BE2C (cell line): ENCODE results near the gene ICAM5.

Experiments used
- DNase-seq: peaks from one replicate; pipeline ENCODE4 v3.0.0-alpha.2; 2020
- H3K27me3 ChIP-seq: fragments of 250-450 bp; sonication (Bioruptor Pico); 2 replicates; pipeline ENCODE4 v1.5.1; 2020; ENCODE audit warnings: mild to moderate bottlenecking
- H3K36me3 ChIP-seq: fragments of 250-450 bp; sonication (Bioruptor Pico); 2 replicates; pipeline ENCODE4 v1.5.1; 2020; ENCODE audit warnings: mild to moderate bottlenecking
- H3K4me1 ChIP-seq: fragments of 250-450 bp; sonication (Bioruptor Pico); 2 replicates; pipeline ENCODE4 v1.5.1; 2020
- H3K4me3 ChIP-seq: 2 replicates; pipeline ENCODE4 v1.5.1; 2011; ENCODE audit warnings: low read depth, low read length
- H3K9me3 ChIP-seq: fragments of 250-450 bp; sonication (Bioruptor Pico); 2 replicates; pipeline ENCODE4 v1.5.1; 2020
- TF ChIP-seq, protein P1 (sequence below): IDR thresholded peaks from 2 replicates; pipeline ENCODE4 v1.5.1; 2012; ENCODE audit warnings: mild to moderate bottlenecking, low read depth, low read length

ICAM5 gene

GRCh38 chr19:10293637-10294367, 4.0 kb downstream of the ICAM5 start:
- peaks cover 81% of the 10 kb centered on the region for H3K27me3 ChIP-seq
- TF ChIP-seq, protein P1, sequence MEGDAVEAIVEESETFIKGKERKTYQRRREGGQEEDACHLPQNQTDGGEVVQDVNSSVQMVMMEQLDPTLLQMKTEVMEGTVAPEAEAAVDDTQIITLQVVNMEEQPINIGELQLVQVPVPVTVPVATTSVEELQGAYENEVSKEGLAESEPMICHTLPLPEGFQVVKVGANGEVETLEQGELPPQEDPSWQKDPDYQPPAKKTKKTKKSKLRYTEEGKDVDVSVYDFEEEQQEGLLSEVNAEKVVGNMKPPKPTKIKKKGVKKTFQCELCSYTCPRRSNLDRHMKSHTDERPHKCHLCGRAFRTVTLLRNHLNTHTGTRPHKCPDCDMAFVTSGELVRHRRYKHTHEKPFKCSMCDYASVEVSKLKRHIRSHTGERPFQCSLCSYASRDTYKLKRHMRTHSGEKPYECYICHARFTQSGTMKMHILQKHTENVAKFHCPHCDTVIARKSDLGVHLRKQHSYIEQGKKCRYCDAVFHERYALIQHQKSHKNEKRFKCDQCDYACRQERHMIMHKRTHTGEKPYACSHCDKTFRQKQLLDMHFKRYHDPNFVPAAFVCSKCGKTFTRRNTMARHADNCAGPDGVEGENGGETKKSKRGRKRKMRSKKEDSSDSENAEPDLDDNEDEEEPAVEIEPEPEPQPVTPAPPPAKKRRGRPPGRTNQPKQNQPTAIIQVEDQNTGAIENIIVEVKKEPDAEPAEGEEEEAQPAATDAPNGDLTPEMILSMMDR, result no peak

DNA sequence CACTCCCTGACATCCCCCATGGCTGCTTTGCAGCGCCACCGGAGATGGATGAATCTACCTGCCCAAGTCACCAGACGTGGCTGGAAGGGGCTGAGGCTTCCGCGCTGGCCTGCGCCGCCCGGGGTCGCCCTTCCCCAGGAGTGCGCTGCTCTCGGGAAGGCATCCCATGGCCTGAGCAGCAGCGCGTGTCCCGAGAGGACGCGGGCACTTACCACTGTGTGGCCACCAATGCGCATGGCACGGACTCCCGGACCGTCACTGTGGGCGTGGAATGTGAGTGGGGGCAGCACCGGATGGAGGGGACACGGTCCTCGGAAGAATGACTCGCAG, 4.6 kb downstream of the ICAM5 start:
- DNase-seq, result peak; percentile 64
- H3K4me3 ChIP-seq, result no peak overlapping the region

More at GRCh38 chr19:10293637-10294367, 4.0 kb downstream of the ICAM5 start:
- Histone ChIP-seq H3K36me3 (no peaks in the 10 kb centered on the region), H3K4me1 (no peaks in the 10 kb centered on the region; the same call in 1 of the 2 replicates), H3K4me3 (no peak overlapping the region), H3K9me3 (no peaks in the 10 kb centered on the region; the same call in 1 of the 2 replicates)
- no peak for DNase-seq

GRCh38 chr19:10295305-10295846, 5.6 kb downstream of the ICAM5 start:
- no peaks in the 10 kb centered on the region; the same call in 1 of the 2 replicates for H3K4me1 ChIP-seq

More for the DNA sequence above, 4.6 kb downstream of the ICAM5 start:
- Histone ChIP-seq H3K9me3 (no peaks in the 10 kb centered on the region; the same call in 1 of the 2 replicates), H3K27me3 (peaks cover 76% of the 10 kb centered on the region), H3K4me1 (no peaks in the 10 kb centered on the region; the same call in 1 of the 2 replicates), H3K36me3 (no peaks in the 10 kb centered on the region)
- TF ChIP-seq, protein P1, result peak; percentile 44

DNA sequence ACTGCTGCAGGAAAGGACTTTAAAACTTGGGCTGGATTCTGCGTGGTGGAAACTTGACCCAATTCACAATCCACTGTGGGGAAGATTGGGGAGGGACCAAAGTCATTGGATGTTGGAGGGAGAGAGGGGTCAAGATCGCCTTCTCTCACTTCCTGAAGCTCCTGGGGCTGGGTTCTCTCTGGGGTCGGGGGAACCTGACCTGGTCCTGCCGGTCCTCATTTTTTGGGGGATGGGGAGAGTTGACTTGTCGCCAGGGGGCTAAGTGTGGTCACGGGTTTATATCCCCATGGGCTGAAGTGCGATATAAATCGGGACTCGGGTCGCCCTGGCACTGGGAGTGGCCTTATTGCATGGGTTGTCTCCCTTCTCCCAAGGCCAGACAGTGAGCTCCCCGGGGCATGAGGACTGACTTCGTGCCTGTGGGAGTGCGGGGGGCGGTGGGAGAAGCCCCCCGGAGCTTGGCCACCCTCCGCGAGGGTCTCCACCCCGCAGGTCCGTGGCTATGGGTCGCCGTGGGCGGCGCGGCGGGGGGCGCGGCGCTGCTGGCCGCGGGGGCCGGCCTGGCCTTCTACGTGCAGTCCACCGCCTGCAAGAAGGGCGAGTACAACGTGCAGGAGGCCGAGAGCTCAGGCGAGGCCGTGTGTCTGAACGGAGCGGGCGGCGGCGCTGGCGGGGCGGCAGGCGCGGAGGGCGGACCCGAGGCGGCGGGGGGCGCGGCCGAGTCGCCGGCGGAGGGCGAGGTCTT, 6.3 kb downstream of the ICAM5 start:
- H3K36me3 ChIP-seq, result no peaks in the 10 kb centered on the region
- DNase-seq, result no peak
- no peaks in the 10 kb centered on the region; the same call in 1 of the 2 replicates for H3K9me3 ChIP-seq
- TF ChIP-seq, protein P1, result no peak
- peaks cover 59% of the 10 kb centered on the region for H3K27me3 ChIP-seq
- H3K4me1 ChIP-seq, result no peaks in the 10 kb centered on the region; the same call in 1 of the 2 replicates
- H3K4me3 ChIP-seq, result no peak overlapping the region

More at GRCh38 chr19:10295305-10295846, 5.6 kb downstream of the ICAM5 start:
- Histone ChIP-seq H3K9me3 (no peaks in the 10 kb centered on the region; the same call in 1 of the 2 replicates), H3K36me3 (no peaks in the 10 kb centered on the region), H3K4me3 (no peak overlapping the region), H3K27me3 (peaks cover 65% of the 10 kb centered on the region)
- no peak for DNase-seq
- TF ChIP-seq, protein P1, result no peak

- Histone ChIP-seq H3K9me3 (no peaks in the 10 kb centered on the region; the same call in 1 of the 2 replicates), H3K4me1 (no peaks in the 10 kb centered on the region; the same call in 1 of the 2 replicates), H3K4me3 (no peak overlapping the region), H3K27me3 (peaks cover 21% of the 10 kb centered on the region), H3K36me3 (no peaks in the 10 kb centered on the region)
- no peak for DNase-seq
- TF ChIP-seq, protein P1, result no peak
Observed at GRCh38 chr19:10299545-10300458, 10.1 kb downstream of the ICAM5 start.
